Mucosa of stomach (tissue), 1 donor: ENCODE results near the gene CDKN2A.

Experiments used
- H3K27me3 ChIP-seq: one replicate; pipeline ENCODE4 v1.7.0; 2013; ENCODE audit warnings: mild to moderate bottlenecking, low read length; ENCODE audit not compliant: control insufficient read depth, insufficient read depth
- H3K36me3 ChIP-seq: one replicate; pipeline ENCODE4 v1.7.0; 2013; ENCODE audit warnings: low read length; ENCODE audit not compliant: control insufficient read depth, insufficient read depth
- H3K4me1 ChIP-seq: one replicate; pipeline ENCODE4 v1.7.0; 2013; ENCODE audit warnings: mild to moderate bottlenecking, low read length; ENCODE audit not compliant: control insufficient read depth, insufficient read depth
- H3K4me3 ChIP-seq: one replicate; pipeline ENCODE4 v1.7.0; 2013; ENCODE audit warnings: low read length
- H3K9ac ChIP-seq: one replicate; pipeline ENCODE4 v1.7.0; 2013; ENCODE audit warnings: mild to moderate bottlenecking, low read length, moderate library complexity
- H3K9me3 ChIP-seq: one replicate; pipeline ENCODE4 v1.7.0; 2013; ENCODE audit warnings: mild to moderate bottlenecking, low read length, moderate library complexity; ENCODE audit not compliant: control insufficient read depth
- donor health status: Pancreatic carcinoma.

The CDKN2A gene

DNA sequence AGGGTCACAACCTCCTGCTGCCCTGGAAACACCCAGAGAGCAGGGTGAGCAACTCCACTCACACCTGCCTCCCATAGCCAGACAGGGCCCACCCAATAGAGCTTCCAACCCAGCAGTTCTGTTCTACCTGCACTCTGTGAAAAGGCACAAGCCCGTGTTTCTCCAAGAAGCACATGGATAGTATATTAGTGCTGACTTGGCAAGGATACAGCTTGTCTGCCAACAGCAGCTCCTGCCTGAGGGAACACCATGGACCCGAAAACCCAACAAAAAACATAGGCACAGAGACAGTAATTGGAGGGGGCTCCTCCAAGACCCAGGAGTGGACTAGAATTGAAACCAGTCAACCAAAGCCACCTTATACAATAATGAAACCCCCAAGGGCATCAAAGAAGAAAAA, 48.6 kb downstream of the CDKN2A start:
- Histone ChIP-seq H3K9me3 (no peaks in the 10 kb centered on the region), H3K27me3 (peaks cover 19% of the 10 kb centered on the region), H3K9ac (no peak overlapping the region)

DNA sequence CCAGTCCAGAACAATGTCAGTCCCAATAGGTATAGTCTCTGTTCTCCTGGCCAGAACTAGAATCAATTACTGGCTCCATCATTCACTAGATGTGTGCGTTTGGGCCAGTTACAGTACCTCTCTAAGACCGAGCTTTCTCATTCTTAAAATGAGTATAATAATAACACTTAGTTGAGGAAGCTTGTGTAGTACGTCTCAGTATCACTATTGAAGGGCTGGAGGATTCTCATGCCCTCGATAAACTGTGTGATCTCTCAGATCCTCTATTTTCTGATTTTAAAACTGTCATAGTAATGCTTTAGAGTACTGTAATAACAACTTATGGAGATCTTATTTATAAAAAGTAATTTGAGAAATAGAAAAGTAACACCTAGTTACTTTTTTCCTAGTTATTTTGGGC, 50.7 kb downstream of the CDKN2A start:
- Histone ChIP-seq H3K4me1 (no peaks in the 10 kb centered on the region), H3K9ac (no peak overlapping the region), H3K4me3 (no peak overlapping the region), H3K9me3 (no peaks in the 10 kb centered on the region), H3K36me3 (no peaks in the 10 kb centered on the region), H3K27me3 (peaks cover 19% of the 10 kb centered on the region)

More for the DNA sequence above, 48.6 kb downstream of the CDKN2A start:
- H3K36me3 ChIP-seq, result no peaks in the 10 kb centered on the region
- H3K4me1 ChIP-seq, result no peaks in the 10 kb centered on the region
- H3K4me3 ChIP-seq, result no peak overlapping the region

DNA sequence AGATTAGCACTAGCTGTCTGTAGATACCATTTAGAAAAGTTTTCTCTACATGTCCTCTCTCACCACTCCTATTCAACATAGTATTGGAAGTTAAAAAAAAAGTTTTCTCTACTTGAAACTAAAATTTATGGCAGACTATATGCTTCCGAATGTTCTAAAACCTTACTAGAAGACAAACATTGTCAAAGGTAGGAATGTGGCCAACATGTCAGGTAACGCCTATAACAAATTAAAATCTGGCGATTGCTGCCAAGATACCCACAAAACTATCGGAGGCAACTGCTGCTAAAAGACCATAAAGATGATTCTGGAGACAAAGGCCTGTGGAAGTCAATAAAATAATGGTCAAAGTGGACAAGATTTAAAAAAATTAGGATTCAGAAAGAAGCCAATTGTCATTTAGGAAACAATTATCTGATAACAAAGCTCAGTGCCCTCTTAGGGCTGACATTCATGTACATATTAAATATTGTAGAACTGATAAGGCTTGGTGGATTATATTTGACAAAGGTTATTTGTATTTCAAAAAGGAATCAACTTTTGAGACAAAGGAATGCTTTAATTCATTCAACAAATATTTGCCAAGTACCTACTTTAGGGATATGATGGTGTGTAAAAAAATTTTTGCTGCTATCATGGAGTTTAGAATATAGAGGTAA, 52.7 kb downstream of the CDKN2A start:
- no peak overlapping the region for H3K9ac ChIP-seq
- H3K4me3 ChIP-seq, result no peak overlapping the region
- peaks cover 19% of the 10 kb centered on the region for H3K27me3 ChIP-seq
- H3K36me3 ChIP-seq, result no peaks in the 10 kb centered on the region
- H3K4me1 ChIP-seq, result no peaks in the 10 kb centered on the region
- no peaks in the 10 kb centered on the region for H3K9me3 ChIP-seq

DNA sequence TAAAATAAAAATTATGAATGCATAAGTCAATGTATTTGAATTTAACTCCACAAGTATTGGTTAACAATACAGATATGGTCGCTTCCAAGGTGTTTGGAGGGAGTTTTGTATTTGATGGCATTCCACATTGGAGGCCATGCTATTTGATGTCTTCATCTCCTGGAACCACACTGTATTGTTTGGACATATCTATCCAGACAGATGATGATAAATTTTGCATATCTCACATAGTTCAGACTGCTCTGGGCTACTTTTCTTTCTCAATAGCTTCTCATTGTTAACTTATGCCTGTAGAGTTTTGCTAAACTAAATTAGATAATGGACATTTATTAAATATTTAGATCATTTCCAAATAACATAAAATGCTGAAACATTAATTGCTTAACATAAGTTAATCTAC, 58.0 kb downstream of the CDKN2A start:
- H3K9ac ChIP-seq, result no peak overlapping the region
- no peaks in the 10 kb centered on the region for H3K9me3 ChIP-seq
- peaks cover 6% of the 10 kb centered on the region for H3K4me1 ChIP-seq
- no peaks in the 10 kb centered on the region for H3K27me3 ChIP-seq
- H3K4me3 ChIP-seq, result no peak overlapping the region
- H3K36me3 ChIP-seq, result no peaks in the 10 kb centered on the region

DNA sequence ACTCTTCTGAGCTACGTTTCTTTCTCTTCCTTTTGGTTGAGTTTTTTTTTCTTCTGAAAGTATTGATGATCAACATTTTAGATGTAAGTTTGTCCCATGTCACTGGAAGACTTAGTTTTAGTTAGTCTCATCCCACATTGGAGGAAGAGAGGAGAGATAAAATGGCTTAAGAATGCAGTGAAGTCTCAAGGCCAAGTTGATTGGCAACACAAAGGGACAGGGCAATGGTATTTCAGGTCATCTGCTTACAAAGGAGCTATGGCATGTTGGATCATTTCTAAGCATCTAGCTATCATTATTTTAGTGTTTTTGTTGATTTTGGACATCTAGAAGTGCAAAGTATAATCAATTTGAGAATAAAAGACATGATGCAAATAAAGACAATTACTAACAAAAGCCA, 58.6 kb downstream of the CDKN2A start:
- peaks cover 6% of the 10 kb centered on the region for H3K4me1 ChIP-seq
- H3K9ac ChIP-seq, result no peak overlapping the region
- no peak overlapping the region for H3K4me3 ChIP-seq
- no peaks in the 10 kb centered on the region for H3K27me3 ChIP-seq
- no peaks in the 10 kb centered on the region for H3K9me3 ChIP-seq
- H3K36me3 ChIP-seq, result no peaks in the 10 kb centered on the region

DNA sequence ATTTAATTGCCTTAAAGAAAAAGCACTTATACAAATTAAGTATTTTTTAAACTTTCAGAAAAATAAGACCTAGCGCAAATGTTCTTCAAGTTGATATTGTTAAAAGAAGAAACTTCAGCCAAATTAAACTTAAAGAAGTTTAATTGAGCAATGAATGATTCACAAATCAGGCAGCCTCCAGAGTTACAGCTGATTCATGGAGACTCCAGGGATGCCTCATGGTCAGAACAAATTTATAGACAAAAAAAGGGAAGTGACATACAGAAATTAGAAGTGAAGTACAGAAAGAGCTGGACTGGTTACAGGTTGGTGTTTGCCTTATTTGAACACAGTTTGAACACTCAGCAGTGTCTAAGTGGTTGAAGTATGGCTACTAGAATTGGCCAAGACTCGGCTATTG, 60.3 kb downstream of the CDKN2A start:
- Histone ChIP-seq H3K36me3 (no peaks in the 10 kb centered on the region), H3K4me1 (peaks cover 6% of the 10 kb centered on the region), H3K9ac (no peak overlapping the region), H3K27me3 (no peaks in the 10 kb centered on the region), H3K9me3 (no peaks in the 10 kb centered on the region), H3K4me3 (no peak overlapping the region)

DNA sequence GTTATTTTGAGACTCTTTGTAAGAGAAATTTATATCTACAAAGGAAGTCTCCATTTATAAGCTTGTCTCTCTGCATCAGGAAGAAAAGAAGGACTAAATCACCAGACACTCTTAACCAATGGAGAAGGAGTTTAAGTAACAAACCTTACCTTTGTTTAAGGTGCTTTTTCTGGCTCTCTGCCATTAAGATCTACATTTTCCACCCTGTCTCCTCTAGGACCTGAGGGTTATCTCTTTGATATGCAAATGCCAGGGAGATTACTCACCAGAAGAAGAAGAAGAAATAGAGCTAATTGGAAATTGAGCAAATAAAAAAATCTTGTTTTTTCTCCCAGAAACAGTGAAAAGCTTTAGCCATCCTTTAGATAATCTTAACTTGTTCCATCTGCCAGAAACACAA, 60.9 kb downstream of the CDKN2A start:
- no peaks in the 10 kb centered on the region for H3K36me3 ChIP-seq
- H3K9me3 ChIP-seq, result no peaks in the 10 kb centered on the region
- no peaks in the 10 kb centered on the region for H3K27me3 ChIP-seq
- peaks cover 6% of the 10 kb centered on the region for H3K4me1 ChIP-seq
- H3K9ac ChIP-seq, result no peak overlapping the region
- no peak overlapping the region for H3K4me3 ChIP-seq

DNA sequence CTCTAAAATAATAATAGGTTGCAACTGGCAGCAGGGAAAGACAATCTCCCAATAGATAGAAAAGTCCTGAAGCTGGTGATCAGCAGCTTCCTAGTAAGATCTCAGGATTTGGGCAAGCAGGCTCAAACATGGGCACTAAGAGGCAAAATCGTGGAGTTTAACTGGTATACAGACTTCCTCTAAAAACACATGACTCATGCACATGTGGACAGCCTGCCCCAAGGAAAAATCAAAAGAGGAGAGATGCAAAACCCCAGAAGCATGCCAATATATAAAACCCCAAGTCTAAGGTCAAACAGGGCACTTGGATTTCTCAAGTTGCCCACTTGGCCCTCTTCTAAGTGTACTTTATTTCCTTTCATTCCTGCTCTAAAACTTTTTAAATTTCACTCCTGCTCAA, 62.8 kb downstream of the CDKN2A start:
- peaks cover 6% of the 10 kb centered on the region for H3K4me1 ChIP-seq
- no peaks in the 10 kb centered on the region for H3K9me3 ChIP-seq
- no peaks in the 10 kb centered on the region for H3K36me3 ChIP-seq
- H3K27me3 ChIP-seq, result no peaks in the 10 kb centered on the region
- no peak overlapping the region for H3K4me3 ChIP-seq
- H3K9ac ChIP-seq, result no peak overlapping the region

DNA sequence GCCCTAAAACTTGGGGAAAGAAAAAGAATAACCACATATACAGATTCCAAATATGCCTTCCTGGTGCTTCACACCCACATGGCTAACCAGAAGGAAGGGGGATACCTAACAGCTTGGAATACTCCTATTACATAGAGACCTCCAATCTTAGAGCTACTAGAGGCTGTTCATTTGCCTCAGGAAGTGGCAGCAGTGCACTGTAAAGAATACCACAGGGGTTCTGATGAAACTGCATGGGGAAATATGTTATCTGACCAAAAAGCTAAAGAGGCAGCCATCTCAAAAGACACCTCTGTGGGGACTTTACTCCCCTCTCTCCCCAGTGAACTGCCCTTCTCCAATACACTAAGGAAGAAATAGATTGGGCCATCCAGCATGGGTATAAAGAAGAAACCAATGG, 66.4 kb downstream of the CDKN2A start:
- H3K27me3 ChIP-seq, result no peaks in the 10 kb centered on the region
- H3K4me3 ChIP-seq, result no peak overlapping the region
- H3K36me3 ChIP-seq, result no peaks in the 10 kb centered on the region
- H3K9ac ChIP-seq, result no peak overlapping the region
- peaks cover 3% of the 10 kb centered on the region for H3K4me1 ChIP-seq
- H3K9me3 ChIP-seq, result no peaks in the 10 kb centered on the region

DNA sequence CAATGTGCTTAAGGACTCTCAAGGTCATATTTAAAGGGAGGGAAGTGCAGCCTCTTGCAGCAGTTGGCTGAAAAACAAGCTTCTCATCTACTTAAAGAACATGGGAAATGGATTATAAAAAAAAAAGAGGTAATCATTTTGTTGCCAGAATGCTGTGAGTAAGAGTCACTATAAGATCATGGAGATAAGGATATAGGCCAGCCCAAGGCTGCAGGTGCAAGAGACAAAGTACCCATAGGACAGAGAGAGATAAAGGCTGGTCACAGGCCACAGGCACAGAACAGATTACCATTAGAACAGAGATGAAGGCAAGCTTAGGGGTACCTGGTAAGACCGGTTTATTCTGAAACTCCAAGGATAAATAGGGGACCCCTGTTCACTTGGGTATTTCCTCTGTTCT, 70.5 kb downstream of the CDKN2A start:
- H3K9ac ChIP-seq, result no peak overlapping the region

DNA sequence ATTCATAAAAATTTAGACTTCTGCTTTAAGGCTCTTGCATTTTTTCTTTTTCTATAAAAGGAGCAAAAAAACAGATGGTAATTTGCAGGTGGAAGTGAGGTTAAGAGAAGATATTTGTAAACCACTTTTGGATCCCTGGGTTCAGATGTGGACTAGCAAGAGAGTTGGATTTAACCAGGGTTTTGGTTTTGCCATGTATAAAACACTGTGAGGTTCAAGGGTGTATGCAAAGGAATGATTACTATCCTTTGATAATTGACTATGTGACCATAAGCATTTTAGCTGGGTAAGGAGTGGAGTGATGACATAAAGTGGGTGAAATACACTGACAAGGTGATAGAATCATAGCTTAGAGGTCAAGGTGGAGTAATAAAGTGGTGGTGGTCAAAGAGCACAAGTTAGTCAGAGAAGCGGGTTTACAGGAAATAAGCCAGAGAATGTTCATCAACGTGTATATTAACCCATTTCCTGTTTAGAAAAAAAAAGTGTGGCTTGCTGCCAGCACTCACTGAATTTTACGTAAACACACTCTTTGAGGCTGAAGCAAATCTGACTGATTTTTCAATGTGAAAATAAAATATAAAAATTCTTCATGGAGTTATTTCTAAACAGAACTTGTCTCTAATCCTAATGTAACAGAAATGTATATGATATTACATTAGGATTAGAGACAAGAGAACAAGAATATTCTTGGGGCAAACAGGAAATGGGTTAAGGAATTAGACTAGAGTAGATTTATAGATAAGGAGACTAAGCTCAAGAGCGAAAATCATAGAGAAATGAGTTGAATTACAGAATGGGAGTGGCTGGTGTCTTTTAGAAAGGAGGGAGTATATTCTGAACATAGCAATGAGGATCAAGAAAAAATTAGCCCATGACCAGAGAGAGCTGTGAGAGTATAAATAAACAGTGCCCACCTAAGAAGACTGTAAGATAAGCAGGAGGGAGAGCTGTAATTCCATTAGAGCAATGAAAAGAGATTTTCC, 74.5 kb downstream of the CDKN2A start:
- no peak overlapping the region for H3K9ac ChIP-seq
- no peaks in the 10 kb centered on the region for H3K27me3 ChIP-seq
- no peaks in the 10 kb centered on the region for H3K4me1 ChIP-seq
- H3K9me3 ChIP-seq, result no peaks in the 10 kb centered on the region
- no peak overlapping the region for H3K4me3 ChIP-seq
- H3K36me3 ChIP-seq, result no peaks in the 10 kb centered on the region

More for the DNA sequence above, 70.5 kb downstream of the CDKN2A start:
- Histone ChIP-seq H3K9me3 (no peaks in the 10 kb centered on the region), H3K4me3 (no peak overlapping the region), H3K4me1 (no peaks in the 10 kb centered on the region), H3K27me3 (no peaks in the 10 kb centered on the region), H3K36me3 (no peaks in the 10 kb centered on the region)
